NCI-H345 (cell line): ENCODE data around the gene GNB1L.

Experiments
- DNase-seq: peaks from one replicate; lab custom pipeline; 2025; lab: John Stamatoyannopoulos, UW

The GNB1L gene

GRCh38 chr22:19823191-19823901 is 31.3 kb downstream of the GNB1L start:
- no peak for DNase-seq

DNA sequence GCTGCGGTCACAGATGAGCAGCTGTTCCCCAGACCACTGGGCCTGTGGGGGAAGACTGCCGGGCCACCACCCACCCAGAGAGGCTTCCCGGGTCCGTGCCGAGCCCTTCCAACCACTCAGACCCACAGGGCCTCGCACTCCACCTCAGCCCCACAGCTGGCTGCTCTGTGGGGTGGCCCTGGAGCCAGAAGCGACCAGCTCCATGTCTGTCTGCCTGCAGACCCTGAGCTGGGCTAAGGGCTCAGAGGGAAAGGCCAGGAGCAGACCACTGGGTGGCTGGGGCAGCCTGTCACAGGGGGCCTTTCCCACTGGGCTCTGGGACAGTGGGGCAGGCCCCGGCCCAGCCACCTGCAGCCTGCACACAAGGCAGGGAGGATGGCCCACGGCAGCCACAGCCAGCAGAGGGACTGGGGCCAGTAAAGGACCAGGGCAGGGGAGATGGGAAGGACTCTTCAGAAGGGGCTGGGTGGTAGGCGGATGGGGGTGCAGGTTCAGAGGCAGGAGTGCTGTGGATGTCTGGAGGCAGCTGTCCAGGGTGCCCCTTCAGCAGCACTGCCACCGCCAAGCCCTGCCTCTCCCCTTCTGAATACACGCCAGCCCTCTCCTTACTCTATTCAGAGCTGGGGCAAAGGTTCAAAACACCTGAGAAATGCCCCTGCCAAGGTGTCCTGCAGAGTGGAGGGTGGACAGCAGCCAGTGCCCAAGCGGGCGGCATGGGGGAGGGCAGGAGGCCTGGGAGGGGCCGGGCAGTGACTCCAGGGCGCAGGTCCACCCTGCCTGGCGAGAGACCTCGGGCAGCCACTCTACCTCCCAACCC is 32.2 kb downstream of the GNB1L start:
- DNase-seq: no peak

- DNase-seq: no peak
These were observed 33.0 kb downstream of the GNB1L start for GRCh38 chr22:19821523-19822300.

- no peak for DNase-seq
These were observed 33.7 kb downstream of the GNB1L start for GRCh38 chr22:19820880-19821522.

DNA sequence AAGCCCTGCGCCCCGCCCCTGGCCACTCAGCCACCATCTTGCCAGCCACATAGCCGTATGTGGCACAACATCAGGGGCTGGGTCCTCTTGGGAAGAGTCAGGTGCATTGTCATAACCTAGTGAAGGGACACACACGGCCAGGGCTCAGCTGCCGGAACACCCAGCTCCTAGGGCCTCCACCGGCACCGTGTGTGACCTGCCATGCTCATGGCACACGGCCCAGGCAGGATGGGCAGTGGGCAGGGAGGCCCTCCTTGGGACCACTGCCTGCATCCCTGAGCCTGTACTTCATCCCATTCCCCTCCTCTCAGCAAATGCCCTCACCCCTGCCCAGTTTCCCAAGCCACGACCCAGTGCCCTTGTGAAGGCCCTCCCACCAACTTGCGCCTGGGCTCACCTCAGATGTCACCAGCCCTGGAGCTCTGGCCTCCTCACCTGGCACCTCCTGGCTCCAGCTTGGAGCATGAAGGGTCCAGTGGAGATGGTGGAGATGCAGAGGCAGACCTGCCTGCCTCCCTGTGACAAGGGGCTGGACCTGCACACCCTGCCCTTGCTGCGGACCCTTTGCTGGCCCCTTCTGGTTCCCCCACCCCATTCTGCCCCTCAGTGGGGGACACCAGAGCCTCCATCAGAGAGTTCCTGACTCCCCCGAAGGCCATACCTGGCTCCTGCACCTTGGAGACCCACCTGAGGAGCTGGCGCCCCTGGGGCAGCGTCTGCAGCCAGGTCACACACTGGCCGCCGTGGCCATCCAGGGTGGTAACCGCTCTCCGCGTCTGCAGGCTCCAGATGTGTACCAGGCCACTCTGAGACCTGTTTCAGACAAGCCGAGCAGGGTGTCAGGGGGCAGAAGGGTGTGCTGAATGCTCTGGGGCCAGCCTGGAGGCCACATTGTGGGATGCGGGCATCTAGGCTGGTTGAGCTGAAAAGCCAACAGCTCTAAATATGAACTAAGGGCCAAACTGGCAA is 34.5 kb downstream of the GNB1L start:
- DNase-seq: no peak

DNA sequence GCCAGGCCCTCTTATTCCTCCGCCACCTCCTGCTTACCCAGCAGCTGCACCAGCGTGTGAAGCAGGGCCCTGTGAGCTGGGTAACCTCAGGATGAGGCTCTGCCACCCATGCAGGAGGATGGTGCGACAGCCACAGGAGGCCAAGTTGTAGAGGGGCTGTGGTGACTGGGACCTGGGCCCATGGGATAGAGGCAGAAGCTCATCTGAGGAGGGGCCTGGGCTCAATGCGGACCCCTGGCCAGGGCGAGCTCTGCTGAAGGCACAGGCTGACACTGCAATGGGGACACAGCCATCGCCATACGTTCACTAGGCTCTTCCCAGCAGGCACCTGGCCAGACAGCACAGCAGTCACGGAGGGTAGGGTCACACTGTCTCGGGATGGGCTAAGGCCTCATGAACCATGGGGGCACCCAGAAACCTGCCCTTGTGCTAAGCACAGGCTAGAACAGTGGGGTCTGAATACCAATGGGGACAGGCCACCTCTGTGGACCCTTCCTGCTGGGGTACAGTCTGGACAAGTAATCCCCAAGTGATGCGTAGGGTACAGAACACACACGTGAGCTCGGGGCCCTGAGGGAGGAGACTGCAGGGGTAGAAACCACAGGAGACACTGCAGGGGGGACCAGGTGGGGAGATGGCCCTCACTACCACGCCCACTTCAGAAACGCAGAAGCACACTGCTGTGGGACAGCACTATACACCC is 35.3 kb downstream of the GNB1L start:
- no peak for DNase-seq

- no peak for DNase-seq
These were observed 36.1 kb downstream of the GNB1L start for GRCh38 chr22:19818324-19819207.

- no peak for DNase-seq
These were observed 38.1 kb downstream of the GNB1L start for GRCh38 chr22:19816372-19817119.

DNA sequence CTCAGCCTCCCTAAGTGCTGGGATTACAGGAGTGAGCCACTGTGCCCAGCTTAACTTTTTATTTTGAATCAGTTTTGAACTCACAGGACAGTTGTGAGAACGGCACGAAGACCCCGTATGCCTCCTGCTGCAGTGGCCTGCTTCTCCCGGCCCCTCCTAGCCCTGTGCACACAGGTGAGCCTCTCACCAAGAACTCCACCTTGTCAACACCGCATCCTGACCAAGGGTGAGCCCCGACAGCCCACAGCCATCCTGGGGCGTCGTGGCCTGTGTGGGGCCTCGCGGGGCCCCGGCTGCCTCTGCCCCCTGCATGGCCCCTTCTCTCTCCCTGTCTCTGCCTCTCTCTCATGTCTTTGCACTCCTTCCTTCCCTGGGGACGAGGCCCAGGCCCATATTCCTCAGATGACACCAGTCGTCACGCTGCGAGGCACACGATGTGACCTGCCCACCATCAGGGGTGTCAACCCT is 38.8 kb downstream of the GNB1L start:
- DNase-seq: no peak

DNA sequence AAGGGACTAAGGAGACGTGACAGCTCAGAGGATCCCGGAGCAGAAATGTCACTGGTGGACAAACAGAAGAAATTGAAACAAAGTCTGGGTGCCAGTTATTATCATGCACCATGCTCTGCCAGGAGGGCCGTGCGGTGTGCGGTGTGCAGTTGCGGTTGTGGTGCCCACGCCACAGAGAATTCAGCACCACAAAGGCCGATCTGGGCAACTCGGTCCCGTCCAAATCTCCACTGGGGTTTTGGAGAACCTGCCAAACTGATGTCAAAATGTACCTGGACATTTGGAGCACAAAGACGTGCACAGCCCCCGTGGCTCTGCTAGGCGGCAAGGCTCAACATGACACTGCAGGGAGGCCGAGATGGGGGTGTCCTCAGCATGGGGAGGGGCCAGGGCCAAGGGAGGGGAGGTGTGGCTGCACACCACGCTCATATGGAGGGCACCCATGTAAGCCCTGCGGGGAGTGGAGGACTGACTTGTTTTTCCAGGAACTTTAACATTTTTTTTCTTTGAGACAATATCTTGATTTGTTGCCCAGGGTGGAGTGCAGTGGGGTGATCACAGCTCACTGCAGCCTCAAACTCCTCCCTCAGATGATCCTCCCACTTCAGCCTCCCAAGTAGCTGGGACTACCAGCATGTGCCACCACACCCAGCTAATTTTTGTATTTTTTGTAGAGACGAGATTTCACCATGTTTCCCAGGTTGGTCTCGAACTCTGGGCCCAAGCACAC is 39.4 kb downstream of the GNB1L start:
- no peak for DNase-seq

DNA sequence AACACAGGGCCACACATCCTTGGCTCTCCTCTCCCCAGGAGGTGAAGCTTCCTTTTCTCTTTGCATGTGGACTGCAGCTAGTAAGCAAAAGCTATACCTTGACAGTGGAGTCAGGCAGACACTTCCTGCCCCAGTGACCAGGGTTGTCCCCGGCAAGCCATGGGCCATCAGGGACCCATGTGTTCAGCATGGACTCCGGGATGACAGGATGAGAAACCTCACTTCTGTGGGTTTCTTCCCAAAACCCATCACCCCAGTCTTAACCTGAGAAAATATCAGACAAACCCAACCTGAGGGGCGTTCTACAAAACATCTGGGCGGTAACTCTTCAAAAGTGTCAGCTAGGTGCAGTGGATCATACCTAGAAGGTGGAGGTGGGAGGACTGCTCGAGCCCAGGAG is 40.2 kb downstream of the GNB1L start:
- no peak for DNase-seq

DNA sequence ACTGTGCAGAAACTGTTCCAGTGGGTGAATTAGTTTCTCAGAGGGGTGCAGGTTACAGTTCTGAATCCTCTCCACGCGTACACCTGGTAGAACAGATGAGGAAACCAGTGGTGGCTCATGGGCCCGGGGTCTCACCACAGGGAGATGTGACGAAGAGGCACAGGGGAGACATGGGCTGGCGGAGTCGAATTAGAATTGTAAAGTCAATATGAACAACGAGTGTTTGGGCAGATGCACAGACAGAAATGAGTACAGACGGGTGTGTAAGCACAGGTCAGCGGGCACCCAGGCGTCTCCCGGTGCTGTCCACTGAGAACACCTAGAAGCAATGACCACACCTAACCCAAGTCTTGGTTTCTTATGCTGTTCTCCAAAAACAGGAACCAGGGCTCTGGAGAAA is 41.8 kb downstream of the GNB1L start:
- no peak for DNase-seq

- DNase-seq: no peak
These were observed 42.6 kb downstream of the GNB1L start for GRCh38 chr22:19811811-19812771.

DNA sequence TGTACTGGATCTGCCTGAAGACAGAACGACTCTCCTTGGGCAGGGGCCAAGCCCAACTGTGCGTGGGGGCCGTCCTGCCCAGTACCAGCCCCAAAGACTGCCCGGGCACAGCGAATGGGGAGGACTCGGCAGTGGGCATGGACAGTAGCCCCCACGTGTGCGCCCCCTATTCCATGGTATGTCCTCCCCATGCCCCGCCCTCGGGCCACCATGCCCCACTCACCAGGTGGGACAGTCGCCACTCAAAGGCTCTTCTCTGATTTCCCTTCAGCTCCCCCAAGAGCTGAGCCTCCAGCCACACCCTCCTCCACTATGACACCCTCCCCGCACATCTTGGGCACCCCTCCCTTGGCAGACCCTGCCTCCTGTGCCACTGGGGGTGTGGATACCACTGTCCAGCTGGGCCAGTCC is 43.5 kb downstream of the GNB1L start:
- no peak for DNase-seq

- no peak for DNase-seq
These were observed 44.1 kb downstream of the GNB1L start for GRCh38 chr22:19810381-19811201.

DNA sequence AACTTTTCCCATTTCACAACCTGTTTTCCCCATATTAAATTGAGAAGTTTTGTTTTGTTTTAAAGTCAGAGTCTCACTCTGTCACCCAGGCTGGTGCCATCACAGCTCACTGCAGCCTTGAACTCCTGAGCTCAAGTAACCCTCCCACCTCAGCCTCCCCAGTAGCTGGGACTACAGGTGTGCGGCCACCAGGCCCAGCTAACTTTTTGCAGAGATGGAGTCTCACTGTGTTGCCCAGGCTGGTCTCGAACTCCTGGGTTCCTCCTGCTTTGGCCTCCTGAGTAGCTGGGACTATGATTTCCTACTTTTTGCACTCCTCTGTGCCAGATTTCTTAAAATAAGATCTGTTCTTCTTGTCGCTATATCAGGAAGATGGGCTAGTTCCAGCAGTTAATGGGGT is 44.9 kb downstream of the GNB1L start:
- no peak for DNase-seq
